ENCODE measurements around the gene ELOVL3.

DNA sequence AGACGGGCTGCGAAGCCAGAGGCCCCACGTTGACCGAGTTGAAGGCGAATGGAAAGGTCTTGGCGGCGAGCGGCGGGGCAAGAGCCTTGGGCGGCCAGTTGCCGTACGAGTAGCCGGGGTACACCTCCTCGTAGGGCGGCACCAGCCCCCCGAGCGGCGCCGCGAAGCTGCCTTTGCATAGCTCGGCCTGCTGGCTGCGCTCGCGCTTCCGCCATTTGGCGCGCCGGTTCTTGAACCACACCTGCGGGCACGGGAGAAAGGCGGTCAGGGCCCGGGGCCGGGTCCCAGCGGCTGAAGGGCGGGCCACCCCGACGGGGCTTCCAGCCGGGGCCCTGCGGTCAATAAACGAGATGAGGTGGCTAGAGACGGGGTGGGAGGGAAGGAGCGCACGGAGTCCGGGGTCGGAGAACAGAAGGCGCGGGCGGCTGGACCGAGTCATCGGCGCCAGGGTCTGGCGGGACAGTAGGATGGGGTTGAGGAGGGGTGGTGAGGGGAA, 4.8 kb downstream of the ELOVL3 start:
- no peak; the same call in 1 of the 2 replicates for TF ChIP-seq CTCF (conservative IDR thresholded peaks at IDR 0.05)
- no peak for TF ChIP-seq EZH2 (IDR thresholded peaks at IDR 0.05; ENCODE audit: low read depth)

All from PC-9 (cell line).